Endometrial microvascular endothelial cells (primary cell): Measurements from ENCODE around the gene ICAM2. TPM values are rescaled to one million over a fixed set of nuclear protein-coding genes. Genes with fewer than 3 reads are reported as not detected.
"Not testable (repeated sequence)": the region's sequence is repeated elsewhere in the genome, so short reads cannot be mapped to it uniquely, and the experiment has no call there.

Experiments
- in situ Hi-C: cut with HindIII; loops from 2 replicates; pipeline ENCODE4 v1.10.0; 2017; ENCODE audit warnings: low sequenced_read_pairs, low pct_unique_long_range_greater_than_20kb; ENCODE audit errors: inconsistent ontology term
- total RNA-seq: library from RNA; depleted of rRNA; stranded (reverse); fragments of >200 nt; gene quantifications from one replicate; pipeline ENCODE4 v1.2.3, GENCODE V29; 2015; ENCODE audit errors: inconsistent ontology term

Gene ICAM2
- total RNA-seq, 1 donor from 2014 or later: 1,904 TPM

DNA sequence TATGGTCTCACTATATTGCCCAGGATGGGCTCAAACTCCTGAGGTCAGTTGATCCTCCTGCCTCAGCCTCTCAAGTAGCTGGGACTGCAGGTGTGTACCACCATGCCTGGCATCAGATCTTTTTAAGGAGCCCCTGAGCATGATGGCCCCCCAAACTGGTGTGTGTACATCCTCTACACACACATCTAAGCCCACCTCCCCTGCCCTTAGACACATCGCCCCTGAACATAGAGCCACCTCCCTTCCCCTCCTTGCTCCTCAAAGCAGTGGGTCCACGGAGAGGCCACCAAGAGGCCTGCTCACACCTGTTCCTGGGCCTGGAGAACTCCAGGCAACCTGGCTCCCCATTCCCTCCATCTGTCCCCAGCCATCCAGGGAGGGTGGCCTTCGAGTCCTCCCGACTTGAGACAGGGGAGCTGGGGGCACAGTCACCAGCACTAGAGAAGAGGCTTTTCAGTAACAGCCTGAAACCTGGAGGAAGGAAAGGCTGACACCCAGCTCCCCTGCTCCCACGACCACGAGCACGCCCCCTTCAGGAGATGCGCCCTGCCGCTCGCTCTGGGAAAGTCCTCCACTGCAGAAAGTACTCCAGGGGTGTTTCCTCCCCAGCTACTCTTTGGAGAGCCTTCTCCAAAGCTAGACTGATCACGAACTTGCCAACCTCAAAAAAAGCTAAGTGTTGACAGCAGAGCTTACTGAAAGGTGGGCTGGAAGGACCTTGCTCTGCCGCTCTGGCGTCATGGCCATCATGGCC, 34.9 kb downstream of the ICAM2 start:
- in situ Hi-C loops: no loop called here

DNA sequence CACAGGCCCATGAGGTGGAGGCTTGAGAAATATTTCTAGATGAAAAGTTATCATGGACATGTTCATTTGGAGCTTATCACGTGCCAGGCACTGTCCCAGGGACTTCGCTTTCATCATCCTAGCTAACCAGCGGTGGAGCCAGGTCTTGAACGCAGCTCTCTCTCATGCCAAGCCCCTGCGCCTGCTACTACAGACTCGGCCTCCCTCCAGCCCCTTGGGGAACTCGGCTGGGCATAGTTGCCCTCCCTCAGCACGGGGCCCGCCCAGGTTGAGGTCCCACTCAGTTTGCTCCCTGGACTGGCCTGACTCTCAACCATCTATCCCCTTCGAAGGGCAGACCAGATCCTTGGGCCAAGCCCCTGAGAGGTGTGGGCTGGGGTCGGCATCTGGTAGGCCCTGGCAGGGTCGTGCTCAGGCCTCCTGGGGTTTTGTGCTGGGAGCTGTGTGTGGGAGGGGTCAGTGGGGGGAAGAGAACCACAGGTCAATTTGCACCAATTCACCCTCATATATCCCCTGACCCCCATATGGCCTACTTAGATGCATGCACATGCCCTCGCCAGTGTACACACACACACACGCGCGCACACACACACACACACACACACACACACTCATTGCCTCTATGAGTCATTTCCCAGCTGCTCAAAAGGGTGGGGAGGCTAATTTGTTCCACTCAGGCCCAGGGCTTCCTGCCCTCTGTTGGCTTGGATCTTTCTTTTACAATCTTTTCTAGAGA, 35.6 kb downstream of the ICAM2 start:
- in situ Hi-C loops: no loop called here

DNA sequence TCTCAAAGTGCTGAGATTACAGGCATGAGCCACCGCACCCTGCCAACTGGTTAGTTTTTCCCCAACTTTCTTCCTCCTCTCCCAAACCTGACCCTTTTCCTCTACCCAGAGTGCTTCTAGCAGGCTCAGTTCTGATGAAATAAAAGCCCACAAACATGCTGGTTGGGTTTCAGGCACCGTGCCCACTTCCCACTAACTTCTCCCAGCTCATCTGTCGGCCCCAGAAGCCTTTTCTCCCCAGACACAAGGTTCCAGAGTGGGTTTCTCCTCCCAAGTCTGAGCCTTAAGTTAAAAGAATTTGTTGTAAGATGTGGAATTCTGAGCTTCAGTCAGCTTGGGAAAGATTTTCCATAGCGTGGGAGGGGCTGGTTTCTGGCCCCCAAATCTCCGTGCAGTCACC, 36.2 kb downstream of the ICAM2 start:
- in situ Hi-C loops: no loop called here

DNA sequence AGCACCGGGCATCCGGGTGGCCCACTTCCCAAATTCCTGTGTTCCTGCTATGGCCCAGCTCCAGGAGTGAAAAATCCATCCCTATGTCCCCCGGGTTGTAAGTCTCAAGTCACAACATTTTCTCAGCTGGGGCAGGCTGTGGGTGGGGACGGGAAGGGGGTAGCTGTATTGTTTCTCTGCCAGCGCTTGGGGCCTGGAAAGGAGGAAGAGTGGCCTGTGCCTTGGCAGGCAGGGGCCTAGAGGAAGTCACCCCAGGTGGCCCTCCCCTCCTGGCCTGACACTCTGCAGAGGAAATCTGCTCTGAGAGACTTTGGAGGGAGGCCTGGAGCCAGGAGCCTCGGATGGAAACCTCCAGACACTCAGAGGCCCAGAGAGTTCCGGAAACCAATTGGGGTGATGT, 37.1 kb downstream of the ICAM2 start:
- in situ Hi-C loops: no loop called here

DNA sequence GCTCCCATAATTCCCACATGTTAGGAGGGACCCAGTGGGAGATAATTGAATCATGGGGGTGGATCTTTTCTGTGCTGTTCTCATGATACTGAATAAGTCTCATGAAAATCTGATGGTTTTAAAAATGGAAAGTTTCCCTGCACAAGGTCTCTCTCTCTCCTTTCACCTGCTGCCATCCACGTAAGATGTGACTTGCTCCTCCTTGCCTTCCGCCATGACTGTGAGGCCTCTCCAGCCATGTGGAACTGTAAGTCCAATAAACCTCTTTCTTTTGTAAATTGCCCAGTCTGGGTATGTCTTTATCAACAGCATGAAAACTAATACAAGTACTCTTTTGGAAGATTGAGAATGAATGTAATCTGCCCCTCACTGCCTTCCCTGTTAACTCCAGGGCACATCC, 37.8 kb downstream of the ICAM2 start:
- in situ Hi-C loops: not testable (repeated sequence)

DNA sequence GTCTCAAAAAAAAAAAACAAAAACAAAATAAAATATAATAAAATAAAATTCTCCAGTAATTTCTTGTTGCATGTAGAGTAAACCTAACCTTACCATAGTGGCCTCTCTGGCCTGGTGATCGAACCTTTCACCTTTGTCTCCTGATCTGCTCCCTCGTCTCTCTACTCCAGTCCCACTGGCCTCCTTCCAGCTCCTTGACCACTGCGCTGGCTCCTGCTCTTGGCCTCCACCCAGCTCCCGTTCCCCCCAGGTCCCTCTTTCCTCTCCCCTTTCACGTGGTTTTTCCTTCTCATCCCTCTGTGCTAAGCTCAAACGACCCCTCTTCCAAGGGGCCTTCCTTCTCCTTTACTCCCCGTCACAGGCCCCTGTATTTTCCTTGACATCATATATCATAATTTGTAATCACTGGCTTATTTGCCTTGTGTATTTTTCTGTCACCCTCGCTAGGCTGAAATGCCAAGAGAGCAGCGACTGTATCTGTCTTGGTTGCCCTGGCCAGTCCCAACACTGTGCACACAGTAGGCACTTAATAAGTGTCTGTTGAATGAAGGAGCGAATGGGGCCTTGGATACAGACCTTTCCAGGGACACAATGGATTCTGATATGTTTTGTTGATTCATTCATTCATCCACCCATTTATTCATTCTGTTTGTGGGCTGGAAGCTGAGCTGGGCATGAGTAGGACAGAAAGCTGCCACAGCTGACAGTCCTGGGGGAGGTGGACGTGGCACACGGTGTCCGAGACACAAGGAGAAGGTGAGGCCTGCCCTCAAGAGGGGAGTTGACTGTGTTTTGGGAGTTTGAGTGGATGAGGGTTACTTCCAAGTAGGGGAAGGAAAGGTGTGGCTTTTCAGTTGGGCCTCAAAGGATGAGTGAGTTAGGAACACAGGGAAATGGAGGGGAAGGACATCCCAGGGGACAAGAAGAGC, 41.9 kb downstream of the ICAM2 start:
- in situ Hi-C loops: no loop called here

DNA sequence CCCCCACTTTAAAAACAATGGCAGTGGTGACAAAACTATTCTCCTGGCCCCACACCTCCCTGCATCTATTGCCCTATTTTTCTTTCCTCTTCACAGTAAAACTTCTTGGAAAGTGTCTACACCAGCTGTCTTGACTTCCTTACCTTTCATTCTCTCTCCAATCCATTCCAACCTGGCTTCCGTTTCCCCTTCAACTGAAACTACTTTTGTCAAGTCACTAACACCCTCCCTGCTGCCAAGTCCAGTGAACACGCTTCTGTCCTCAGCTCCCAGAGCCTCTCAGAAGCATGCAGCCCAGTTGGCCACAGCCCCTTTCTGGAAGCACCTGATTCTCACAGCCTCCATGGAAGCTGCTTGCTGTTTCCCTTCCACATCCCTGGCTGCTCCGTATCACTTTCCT, 43.7 kb downstream of the ICAM2 start:
- in situ Hi-C loops: no loop called here

DNA sequence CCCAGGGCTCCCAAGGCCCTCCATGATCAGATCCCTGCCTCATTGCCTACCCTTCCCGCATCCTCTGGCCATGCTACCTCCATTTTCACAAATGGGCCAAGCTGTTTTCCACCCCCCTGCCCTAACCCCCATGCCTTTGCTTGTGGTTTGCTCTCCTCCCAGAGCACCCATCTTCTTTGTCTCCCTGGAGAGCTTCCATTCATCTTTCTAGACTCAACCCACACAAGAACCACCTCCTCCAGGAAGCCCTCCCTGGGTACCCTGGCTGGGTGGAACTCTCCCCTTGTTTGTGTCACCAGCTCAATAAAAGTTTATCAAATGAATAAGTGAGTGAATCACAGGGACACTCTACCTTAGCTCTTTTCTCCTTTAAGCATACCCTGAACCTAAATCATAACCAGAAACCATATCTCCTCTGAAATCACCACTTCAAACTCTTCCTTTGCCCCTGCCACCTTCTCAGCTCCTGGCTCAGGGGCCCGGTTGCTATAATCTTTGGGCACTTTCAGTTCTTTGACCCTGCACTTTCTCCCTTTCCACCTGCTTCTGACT, 44.8 kb downstream of the ICAM2 start:
- in situ Hi-C loops: no loop called here

DNA sequence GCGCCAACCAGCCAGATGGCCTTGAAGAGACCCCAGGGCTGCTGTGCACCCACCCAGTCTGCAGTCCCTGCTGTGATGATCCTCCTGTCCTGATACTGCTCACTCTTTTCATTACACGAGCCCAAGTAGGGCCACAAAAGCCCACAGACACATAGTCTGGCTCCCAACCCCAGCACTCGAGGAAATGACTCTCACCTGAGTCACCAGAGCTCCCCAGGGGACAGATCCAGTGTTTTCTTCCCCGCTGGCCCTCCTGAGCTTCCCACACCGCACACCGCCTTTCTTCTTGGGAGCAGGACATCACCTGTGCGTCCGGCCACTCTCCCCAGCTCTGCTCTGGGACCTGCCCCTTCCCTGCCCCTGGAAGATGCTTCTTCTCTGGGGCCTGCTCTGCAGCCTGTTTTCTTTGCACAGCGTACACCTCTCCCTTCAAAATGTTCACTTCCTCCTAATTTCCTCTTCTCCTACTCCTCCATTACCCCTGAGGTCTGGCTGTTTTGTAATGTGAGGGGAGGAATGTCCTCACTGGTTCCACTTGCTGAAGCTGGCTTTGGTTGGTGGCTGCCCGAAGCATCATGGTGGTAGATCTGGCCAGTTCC, 45.7 kb downstream of the ICAM2 start:
- in situ Hi-C loops: no loop called here

DNA sequence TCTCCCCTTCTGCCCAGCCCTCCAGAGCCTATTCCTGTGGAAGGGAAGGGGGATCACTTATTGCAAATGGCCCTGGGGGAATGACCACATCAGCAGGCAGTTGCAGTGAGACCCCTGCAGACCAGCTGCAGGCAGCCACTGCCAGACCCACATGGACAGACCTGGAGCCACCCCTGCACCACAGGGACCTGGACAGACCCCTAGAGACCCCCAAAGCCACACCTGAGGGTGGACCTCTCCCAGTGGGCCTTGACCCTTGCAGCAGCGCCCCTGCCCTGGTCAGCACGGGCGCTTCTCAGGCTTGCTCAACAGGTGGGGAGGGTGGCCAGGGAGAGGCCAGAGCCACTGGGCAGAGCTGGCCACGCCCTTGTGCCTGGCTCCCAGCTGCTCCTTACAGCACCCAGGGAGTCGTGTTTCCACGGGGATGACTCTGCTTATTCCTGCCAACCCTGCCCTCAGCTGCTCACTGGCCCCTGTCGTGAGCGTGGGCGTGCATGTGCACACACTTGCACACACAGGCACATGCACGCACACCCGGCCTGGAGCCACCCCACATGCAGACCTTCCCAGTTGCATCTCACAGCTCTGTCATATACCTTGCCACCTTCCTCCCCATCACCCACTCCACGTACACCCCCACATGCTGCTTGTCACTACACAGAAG, 46.4 kb downstream of the ICAM2 start:
- in situ Hi-C loops: no loop called here

DNA sequence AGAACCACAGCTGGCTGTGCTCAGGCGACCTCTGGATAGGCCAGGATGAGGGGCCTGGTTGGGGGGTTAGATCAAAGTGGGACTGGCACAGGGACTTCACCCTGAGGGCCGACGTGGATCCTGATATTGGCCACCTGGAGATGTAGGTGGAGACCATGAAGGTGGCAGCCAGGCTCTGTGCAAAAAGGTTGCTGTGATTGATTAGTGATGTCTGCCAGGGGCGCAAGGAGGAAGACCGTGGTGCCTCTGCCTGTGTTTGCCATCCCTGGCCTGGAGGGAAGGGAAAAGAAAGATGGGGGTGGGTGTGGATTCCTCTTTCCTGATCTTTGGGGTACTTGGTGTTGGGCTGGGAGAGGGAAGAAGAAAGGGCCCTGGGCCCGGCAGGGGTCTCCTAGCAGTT, 47.2 kb downstream of the ICAM2 start:
- in situ Hi-C loops: no loop called here

DNA sequence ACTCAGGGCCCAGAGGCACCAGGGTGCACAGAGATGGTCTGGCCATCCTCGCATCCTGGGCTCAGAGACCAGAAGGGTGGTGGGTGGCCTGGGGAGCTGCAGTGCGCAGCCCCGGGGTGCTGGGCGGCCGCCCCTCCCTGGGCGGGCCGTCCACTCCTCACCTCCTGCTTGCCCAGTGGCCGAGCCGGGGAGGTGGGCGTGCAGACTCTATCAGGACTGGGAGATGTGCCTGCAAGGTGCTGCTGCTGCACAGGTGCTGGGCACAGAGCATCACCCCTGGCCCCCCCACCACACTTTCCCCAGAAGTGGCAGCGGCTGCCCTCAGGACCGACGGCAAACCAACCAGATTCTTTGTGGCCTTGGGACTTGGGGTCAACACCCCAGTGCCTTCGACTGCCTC, 47.6 kb downstream of the ICAM2 start, which contains the start of gene SCN4A:
TSS of gene SCN4A (minus strand) at position 123 of the 400 bp plus-strand sequence. CDS start at position 46, 77 bp downstream.
- in situ Hi-C loops: no loop called here

DNA sequence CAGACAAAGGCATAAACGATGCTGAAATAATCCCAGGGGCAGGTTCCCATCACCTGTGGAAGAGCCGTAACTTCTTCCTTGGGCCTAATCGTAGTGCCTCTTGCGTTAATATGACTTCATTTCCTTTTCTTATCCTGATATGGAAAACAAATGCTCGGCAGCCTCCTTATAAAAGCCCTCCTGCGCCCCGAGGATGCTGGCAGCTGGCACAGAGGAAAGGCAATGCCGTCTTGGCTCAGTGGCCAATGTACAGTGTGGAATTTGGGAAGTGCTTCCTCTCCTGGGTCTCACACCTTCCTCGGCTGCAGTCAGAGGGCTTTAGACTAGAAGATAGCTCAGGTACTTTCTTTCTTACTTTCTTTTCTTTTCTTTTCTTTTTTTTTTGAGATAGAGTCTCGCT, 51.2 kb downstream of the ICAM2 start:
- in situ Hi-C loops: no loop called here

DNA sequence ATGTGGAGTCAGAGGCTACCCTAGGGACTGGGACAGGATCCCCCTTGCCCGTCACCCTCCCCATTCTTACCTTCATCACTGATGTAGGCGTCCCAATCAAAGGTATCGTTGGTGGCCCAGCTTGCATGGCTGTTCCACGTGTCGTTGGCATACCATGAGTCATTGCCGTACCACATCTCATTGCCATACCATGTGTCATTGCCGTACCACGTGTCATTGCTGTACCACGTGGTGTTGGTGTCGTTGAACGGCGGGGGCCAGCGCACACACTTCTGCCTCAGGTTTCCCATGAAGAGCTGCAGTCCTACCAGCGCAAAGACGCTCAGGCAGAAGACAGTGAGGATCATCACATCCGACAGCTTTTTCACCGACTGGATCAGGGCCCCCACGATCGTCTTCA, 52.5 kb downstream of the ICAM2 start:
- in situ Hi-C loops: no loop called here

DNA sequence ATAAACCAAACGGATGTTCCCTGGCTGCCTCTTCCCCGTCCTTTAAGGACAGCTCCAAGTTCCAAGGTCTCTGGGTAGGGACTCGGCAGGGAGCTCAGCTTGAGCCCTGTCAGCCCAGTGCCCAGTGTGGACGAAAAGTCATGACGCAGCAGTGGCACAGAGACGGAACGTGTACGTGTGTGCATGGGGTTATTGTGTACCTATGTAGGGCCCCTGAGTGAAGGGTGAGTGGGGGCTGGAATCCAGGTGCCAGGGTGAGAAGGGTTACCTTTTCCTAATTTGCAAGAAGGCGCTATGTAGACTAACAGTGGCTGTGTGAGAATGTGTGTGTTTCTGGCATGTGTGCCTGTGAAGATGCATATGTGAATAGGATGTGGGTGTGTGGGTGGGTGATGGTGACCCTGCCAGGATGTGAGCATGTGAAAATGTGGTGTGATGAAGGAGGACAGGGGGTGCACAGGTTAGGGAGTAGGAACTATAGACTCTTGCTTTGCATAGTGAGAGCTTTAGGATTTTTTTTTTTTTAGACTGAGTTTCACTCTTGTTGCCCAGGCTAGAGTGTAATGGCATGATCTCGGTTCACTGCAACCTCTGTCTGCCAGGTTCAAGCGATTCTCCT, 53.7 kb downstream of the ICAM2 start:
- in situ Hi-C loops: no loop called here

DNA sequence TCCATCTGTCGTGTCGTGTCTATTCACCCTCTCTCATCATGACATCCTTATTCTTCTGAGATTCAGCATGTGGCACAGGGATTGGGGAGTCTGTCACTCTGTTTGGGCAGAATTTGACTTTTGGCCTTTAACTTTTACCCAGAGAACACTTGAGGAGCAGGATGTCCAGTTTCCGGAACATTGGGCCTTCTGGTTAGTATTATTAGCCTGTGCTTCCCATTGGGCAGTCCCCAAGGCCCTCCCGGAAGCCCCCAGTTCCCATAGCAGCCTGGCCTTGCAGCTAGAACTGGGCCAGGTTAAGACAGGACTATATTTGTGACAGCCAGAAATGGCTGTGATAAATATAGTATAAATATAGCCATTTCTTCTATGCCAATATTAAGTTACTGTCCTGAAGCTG, 57.3 kb downstream of the ICAM2 start:
- in situ Hi-C loops: no loop called here

DNA sequence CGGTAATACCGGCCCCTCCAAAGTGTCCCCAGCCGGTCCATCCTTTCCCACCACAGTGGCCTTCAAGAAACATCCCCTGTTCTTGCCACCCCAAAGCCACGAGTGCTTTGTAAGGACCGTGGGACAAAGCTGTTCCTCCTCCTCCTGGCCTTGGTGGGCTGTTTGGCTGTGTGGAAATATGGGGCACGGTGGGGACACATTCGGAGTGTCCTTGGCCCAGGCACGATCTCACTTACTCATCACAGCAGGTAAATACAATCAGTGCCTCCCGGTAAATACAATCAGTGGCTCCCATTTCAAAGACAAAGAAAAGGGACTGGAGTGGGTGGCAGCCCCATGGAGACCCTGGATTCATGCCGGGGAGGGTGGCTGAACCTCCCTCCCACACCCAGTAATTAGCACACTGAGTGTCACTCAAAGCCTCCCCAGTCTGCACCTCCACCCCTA, 58.1 kb downstream of the ICAM2 start:
- in situ Hi-C loops: no loop called here
